Hematopoietic multipotent progenitor cell treated with erythropoietin and hydrocortisone succinate and interleukin-3 and kit ligand, for 15 days (in vitro differentiated cells): ENCODE measurements around the gene DTWD2.
"Not testable (repeated sequence)": the region's sequence is repeated elsewhere in the genome, so short reads cannot be mapped to it uniquely, and the experiment has no call there.

Experiments
- DNase-seq: peaks from one replicate; pipeline ENCODE4 v3.0.0-alpha.2; 2015; ENCODE audit warnings: low spot score

Gene DTWD2, protein sequence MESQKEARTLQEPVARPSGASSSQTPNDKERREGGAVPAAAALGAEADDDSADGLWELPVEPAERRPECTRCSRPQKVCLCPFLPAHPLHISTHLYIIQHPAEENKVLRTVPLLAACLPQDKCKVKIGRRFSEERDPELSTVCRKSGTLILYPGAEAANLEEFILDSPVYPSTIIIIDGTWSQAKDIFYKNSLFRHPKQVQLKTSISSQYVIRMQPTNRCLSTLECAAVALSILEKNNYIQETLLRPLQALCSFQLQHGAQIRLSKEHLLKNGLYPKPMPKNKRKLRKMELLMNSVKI

GRCh38 chr5:118987988-118988865 lies at the start of gene DTWD2:
Gene DTWD2 (minus strand): TSS chr5:118988547. CDS start chr5:118988511, 36 bp downstream.
- DNase-seq, result peak; percentile 84

- no peak for DNase-seq
Measured at GRCh38 chr5:119037496-119038215, 49.3 kb upstream of the DTWD2 start.

- DNase-seq, result no peak
Measured at GRCh38 chr5:119036101-119036762, 47.9 kb upstream of the DTWD2 start.

DNA sequence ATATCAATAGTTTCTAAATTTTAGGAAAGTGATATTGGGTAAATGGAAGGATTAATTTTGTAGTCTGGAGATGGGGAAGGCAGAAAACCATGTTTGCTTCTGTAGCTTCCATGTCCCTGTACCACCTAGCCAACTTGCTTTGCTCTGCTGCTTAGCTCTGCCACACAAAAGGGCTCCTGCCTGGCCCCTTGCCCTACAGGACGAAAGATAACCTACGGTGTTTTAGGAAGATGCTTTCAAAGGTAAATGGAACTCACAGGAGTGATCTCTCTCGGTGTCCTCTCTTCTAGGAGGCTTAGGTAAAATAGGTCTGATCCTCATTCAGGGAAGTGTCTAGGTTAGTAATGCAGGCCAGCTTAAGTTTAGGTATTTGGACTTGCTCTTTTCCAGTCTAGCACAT lies 44.8 kb upstream of the DTWD2 start:
- DNase-seq, result no peak

DNA sequence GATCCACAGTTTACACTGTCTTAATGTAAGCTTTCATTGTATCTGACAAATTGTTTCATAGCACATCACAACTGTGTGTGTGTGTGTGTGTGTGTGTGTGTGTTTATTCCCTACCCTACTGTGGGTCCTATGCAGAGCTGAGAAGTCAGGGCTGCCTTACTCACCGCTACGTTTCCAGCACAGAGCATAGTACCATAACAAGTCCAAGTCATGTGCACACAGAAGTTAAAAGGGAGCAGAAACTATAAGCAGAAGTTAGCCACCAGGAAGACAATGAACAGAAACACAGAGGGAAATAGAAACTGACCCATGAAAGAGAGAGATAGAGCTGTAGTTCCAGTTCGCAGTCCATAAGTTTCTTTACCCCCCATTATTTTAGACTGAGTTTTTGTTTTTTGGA lies 44.3 kb upstream of the DTWD2 start:
- no peak for DNase-seq

- DNase-seq, result no peak
Measured at GRCh38 chr5:119031905-119032304, 43.6 kb upstream of the DTWD2 start.

GRCh38 chr5:119031011-119031886 lies 42.9 kb upstream of the DTWD2 start:
- DNase-seq, result no peak

DNA sequence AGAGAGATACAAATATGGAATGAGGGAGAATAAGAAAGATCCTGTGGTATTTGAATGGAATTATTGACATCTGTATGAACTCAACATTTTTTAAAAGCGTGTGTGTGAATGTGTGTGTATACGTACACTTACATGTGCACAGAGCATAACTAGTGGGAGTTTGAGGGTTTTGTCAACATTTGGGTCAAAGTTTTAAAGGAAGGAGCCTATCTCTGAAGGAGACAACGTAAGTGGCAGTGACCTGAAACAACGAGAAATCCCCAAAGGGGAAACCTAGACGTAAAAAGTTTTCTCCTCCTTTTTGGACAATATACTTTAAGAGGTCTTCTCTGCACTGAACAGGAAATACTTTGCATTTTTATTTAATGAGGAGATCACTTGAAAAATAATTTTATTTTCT lies 40.2 kb upstream of the DTWD2 start:
- no peak for DNase-seq

GRCh38 chr5:119022773-119023172 lies 34.4 kb upstream of the DTWD2 start:
- no peak for DNase-seq

DNA sequence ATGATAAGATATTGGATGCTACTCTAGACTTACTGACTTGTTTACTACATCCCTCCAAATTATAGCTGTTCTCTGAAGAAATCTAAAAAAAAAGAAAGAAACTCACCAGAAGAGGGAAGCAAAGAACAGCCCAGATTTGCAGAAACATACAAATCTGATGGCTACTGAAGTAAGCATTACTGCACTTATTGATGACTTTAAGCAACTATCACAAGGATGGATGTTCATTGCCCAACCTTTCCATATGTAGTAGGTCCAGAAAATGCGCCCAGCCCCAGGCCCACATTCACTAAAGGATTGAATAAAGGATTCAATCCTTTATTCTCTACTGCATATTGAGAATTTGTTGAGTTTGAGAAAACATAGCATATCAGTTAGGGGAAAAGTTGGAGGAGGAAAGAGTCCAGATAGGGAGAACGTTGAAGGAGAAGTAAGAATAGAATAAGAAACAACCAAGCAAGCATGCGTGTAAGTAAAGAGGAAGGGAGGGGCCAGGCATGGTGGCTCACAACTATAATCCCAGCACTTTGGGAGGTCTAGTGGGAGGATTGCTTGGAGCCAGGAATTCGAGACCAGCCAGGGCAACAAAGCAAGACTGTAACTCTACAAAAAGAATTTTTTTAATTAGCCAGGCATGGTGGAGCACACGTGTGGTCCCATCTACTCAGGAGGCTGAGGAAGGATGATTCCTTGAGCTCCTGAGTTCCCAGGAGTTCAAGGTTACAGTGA lies 33.8 kb upstream of the DTWD2 start:
- DNase-seq, result peak; percentile 8

- DNase-seq, result no peak
Measured at GRCh38 chr5:119021149-119021732, 32.9 kb upstream of the DTWD2 start.

DNA sequence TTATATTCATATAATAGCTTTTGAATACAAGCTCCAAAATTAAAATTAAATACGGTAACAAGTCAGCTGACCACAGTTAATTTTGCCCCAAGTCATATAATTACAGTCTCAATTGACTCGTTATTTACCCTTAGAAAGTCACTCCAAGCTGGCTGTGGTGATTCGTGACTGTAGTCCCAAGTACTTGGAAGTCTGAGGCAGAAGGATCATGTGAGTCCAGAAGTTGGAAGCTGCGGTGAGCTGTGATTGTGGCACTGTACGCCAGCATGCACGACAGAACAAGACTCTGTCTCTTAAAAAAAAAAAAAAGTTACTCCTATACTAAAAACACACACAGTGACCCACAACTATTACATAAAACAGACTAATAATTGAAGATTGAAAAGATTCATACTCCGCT lies 31.6 kb upstream of the DTWD2 start:
- no peak for DNase-seq

DNA sequence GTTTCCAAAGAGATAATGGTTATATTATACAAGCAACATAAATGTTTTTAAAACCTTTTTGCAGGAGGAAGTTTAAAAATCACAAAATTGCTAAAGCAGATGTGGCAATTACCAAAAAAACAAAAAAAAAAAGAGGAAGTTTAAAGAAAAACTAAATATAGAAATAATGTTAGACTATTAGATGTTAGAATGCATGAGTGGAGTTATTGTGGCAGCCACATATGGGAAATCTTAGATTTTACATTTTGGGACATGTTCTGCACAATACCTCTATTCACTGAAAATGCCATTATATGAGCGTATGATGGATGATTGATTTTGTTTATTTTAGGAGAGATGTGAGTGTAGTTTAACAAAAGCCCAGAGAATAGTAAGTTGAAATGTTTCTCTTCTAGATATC lies 31.2 kb upstream of the DTWD2 start:
- DNase-seq, result no peak

DNA sequence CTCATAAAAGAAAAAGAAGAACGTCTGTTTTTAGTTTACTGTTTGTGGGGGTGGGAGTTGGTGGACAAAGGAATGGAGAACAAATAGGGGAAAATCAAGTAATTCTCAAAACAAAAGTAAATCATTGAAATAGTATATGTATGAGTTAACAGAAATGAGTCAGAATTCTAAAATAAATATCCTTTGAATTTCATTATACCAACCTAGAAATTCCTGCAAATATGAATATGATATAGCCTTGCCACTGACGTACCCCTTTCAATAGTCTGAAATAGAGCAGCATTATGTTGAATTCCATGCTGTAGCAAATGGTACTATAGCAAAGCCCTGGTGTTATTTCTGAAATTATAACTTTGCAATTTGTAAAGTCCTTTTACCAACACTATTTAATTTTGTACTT lies 29.6 kb upstream of the DTWD2 start:
- no peak for DNase-seq

DNA sequence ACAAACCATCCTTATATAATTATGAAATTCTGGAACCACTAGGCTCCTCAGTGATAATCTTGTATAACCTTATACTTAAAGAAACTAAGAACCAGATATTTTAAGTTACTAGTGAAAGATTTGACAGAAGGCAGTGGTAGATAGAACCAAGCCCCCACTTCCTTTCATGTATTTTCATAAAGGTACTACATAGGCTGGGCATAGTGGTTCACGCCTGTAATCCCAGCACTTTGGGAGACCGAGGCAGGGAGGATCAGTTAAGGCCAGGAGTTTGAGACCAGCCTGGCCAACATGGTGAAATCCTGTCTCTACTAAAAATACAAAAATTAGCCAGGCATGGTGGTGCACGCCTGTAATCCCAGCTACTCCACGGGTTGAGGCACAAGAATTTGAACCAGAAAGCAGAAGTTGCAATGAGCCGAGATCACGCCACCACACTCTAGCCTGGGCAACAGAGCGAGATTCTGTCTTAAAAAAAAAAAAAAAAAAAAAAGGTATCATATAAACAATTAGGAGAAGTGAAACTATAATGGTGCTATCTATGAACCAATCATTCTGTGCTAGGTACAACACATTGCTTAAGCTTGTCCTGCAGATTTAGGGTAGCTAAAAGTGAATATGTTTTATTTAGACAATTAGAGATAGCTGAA lies 27.9 kb upstream of the DTWD2 start:
- DNase-seq, result no peak

- DNase-seq, result no peak
Measured at GRCh38 chr5:119011186-119011585, 22.8 kb upstream of the DTWD2 start.

GRCh38 chr5:119010206-119010605 lies 21.9 kb upstream of the DTWD2 start:
- no peak for DNase-seq

GRCh38 chr5:119009131-119009530 lies 20.8 kb upstream of the DTWD2 start:
- no peak for DNase-seq

GRCh38 chr5:118999696-119000095 lies 11.3 kb upstream of the DTWD2 start:
- DNase-seq, result no peak

GRCh38 chr5:118998861-118999260 lies 10.5 kb upstream of the DTWD2 start:
- not testable (repeated sequence) for DNase-seq
